H4 (cell line): ENCODE measurements around the gene DOCK1. TPM values are rescaled to one million over a fixed set of nuclear protein-coding genes. Genes with fewer than 3 reads are reported as not detected.

Experiments used
- DNase-seq: peaks from one replicate; pipeline ENCODE4 v3.0.0-alpha.2; 2015; ENCODE audit warnings: low spot score
- total RNA-seq: library from RNA; depleted of rRNA; stranded (reverse); fragments of >200 nt; shearing (Covaris generic); gene quantifications from 2 replicates; pipeline ENCODE4 v1.2.3, GENCODE V29; 2014

The DOCK1 gene
- total RNA-seq, 1 experiment from 2014 or later = 34.4 TPM

DNA sequence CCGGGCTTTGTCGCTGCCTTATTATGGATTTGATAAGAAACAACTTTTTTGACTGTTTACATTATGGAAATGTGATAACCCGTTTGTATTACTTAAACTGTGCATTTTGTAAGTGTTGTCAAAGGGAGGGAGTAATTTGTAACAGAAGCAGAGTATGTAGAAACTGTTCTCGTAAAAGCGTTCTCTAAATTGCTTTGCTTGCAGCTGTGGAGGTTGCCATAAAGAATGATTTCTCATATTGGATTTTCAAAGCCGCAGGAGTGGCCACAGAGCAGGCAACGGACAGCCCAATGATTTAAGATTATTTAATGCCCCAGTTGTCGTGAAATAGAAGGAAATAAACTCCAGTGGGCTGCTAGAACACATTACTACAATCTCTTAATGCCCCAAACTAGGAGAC is 405.2 kb downstream of the DOCK1 start:
- no peak for DNase-seq

DNA sequence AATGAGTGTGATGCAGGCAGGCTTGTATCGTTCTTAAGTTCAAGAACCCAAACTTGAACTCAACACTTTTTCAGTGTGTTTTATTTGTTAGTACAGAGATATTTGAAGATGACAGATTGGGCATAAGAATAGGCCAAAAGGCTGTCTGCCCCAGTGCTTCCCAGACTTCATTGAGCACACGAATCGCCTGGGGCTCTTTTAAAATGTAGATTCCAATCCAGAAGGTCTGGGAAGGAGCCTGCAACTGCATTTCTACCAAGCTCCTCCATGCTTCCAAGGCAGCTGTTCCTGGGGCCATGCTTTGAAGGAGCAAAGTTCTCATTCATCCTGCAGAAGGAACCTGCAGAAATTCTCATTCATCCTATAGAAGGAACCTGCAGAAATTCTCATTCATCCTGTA is 405.7 kb downstream of the DOCK1 start:
- no peak for DNase-seq

DNA sequence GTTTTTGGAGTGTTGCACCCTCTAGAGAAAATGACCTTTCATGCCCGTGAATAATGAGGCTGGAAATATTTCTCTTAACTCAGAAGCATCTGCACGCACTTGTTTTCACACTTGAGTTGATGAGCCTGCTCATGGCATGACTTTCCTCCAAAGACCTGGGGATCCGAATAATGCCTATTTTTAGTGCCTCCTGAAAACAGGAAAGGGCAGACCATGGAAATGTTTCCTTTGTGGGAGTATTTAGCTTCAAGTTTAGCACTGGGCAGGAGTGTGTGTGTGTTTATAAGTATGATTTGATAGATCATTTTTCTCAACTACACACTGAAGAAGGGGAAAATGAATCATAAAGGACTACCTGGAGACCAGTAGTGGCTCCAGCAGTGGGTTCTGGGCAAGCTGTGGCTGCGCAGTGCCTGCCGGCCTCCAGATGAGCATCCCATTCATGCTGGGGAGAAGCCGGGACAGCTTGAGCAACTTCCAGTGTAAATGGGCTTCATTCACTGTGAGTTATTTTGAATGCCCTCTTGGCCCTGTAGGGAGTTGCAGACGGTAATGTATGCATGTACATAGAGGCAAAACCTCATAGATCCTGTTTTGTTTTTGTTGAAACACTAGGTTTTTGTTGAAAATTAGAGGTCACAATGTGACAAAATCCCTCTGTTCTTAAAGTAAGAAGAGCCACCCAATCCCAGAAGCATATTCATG is 408.9 kb downstream of the DOCK1 start:
- DNase-seq = no peak

DNA sequence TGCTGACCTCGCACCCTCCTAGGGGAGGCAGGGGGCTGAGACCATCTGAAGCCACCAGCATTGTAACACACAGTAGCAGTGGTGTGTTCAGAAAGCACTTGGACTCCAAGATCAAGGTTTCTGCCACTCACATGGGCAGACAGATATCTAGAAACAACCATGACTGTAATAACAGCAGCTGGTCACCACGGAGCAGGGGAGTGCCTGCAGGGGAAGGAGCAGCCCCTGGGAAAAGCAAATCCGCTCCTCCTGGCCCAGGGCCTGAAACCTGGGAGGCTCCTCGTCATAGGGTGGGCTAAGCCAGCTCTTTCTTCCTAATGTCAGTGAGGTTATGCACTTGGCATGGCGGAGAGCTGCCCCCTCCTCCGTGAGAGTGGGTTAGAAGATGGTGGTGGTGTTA is 409.6 kb downstream of the DOCK1 start:
- DNase-seq = no peak

DNA sequence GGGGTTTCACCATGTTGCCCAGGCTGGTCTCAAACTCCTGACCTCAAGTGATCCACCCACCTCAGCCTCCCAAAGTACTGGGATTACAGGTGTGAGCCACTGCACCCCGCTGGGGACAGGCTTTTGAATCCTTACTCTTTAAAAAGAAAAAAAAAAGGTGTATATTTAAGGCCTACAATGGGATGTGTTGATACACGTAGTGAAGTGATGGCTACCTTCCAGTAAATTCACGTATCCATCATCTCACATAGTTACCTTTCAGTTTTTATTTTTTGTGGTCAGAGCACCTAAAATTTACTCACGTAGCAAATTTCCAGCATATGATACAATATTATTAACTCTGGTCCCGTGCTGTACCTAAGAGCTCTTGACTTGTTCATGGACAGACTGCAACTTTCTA is 410.7 kb downstream of the DOCK1 start:
- no peak for DNase-seq

DNA sequence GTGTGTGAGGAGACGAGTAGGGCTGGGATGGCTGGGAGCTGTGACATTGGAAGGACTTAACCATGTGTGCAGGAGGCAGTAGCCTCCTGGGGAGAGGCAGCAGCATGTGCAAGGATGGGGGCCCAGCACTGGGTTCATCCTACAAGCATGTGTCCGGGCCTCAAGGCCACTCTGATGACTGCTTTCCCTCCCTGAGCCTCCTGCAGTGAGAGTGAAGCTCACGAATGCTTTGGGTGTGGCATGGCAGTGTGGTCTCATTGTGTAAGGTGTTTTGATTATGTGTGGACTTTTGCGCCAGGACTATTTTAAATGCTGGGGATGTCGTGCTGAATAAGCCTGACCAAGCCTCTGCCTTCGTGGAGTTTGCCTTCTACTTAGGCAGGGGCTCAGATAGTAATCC is 413.2 kb downstream of the DOCK1 start:
- no peak for DNase-seq

DNA sequence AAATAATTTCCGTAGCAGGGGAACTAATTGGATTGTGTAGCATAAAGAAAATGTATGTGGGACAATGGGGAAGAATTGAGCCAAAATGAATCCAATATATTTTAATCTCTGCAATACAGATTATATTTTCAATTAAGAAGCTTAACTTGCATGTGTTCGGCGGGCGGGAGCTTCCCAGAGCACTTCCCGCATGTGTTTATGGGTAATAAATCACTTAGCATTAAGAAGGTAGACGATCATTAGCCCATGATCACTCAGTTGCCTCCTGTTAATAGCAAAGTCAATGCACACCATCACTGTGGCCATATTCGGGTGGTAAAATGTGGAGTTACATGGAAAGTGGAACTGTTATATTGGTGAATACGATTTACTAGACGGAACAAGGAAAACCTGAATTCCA is 414.0 kb downstream of the DOCK1 start:
- no peak for DNase-seq

DNA sequence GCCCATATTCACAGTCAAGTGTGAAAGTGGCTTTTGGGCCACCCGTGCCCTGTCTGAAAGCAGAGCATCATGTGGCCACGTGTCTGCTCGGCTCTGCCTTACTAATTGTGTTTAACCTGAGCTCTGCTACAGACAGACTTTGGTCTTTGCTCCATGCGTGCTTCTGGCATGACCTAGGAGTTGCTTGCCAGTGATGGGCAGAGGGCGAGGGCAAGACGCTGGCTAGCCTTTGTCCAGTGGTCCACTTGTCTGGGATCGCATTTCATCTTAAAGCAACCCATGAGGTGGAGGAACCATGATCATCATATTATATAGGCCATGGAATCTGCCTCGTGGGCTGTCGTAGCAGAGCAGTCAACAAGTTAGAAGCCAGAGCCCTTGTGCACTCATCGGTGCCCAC is 414.5 kb downstream of the DOCK1 start:
- no peak for DNase-seq

DNA sequence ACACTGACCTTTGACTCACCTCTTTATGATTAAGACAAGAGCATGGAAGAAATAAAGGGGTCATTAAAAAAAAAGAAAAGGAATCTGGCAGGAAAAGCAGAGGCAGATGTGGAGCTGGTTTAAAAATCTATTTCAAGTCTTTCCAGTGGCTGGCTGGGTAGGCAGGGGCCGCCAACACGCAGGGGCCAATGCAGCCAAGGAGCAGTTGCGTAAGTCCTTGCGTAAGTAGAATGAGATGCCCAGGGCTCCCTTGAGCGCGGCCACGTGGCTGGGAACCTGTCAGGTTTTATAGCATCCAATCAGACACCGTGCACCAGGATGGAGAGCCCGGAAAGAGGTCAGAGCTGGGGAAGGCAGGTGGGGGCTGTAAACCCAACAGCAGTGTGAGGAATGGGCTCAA is 414.9 kb downstream of the DOCK1 start:
- no peak for DNase-seq

DNA sequence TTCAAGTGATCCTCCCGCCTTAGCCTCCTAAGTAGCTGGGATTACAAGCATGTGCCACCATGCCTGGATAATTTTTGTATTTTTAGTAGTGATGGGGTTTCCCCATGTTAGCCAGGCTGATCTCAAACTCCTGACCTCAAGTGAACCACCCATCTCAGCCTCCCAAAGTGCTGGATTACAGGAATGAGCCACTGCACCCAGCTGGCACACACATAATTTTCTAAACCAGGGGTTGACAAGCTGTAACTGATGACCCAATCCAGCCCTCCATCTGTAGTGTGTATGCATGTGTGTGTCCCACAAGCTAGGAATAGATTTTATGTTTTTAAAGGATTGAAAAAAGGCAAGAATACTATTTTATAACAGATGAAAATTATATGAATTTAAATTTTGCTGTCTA is 417.1 kb downstream of the DOCK1 start:
- no peak for DNase-seq

DNA sequence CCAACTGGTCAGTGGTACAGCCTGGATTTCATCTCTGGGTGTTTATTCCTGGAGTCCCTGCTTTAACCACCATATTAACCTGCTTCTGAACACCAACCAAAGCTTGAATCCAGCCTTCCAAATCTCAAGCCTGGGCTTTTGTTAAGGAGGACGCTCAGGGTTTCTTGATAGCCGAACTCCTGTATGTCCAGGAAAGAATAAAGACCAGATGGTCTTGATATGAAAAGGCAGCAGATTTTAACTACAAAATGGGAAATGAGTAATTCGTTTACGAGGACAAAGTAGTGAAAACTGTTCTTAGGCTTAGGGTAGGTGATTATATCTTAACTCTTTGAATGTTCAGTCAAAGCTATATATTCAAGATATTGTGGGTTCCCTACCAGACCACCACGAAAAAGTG is 420.3 kb downstream of the DOCK1 start:
- DNase-seq = no peak

DNA sequence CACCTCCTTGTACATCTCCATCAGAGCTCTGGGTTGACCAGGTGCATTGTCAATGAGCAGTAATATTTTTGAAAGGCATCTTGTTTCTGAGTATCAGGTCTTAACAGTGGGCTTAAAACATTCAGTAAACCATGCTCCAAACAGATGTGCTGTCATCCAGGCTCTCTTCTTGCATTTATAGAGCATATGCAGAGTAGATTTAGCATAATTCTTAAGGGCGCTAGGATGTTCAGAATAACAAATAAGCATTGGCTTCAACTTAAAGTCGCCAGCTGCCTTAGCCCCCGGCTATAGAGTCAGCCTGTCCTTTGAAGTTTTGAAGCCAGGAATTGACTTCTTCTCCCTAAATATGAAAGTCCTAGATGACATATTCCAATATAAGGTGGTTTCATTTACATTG is 421.7 kb downstream of the DOCK1 start:
- no peak for DNase-seq

DNA sequence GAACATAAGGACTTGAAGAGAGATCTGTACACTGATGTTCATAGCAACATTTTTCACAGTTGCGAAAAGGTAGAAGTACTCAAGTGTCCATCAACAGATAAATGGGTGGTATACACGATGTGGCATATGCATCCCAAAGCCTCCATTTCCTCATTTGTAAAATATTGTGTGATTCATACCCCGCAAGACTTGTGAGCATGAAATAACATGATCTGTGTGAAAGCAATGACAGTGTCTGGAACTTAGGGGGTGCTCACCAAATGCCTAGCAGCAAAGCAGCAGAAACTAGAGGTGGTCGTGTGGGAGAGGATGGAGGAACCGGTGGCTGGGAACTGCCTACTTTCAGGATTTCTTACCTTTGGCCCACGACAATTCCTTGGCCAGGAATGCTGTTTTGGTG is 426.5 kb downstream of the DOCK1 start:
- no peak for DNase-seq

DNA sequence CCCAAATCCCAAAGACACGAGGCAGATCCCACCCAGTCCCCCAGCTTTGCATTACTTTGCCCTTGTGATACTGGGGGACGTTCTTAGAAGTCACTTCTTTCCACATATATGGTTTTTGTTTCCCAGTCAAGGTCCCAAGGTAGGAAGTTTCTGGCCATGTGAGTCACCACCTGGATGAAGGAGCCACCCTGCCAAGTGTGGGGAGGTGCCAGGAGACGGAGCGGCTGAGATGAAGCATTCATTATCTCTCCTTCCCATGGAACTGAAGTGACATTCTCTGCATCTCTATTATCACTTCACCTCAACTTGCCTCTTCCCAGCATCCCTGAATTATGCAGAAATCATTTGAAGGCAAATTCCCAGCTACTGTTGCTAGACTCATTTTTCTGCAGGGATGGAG is 427.4 kb downstream of the DOCK1 start:
- no peak for DNase-seq

DNA sequence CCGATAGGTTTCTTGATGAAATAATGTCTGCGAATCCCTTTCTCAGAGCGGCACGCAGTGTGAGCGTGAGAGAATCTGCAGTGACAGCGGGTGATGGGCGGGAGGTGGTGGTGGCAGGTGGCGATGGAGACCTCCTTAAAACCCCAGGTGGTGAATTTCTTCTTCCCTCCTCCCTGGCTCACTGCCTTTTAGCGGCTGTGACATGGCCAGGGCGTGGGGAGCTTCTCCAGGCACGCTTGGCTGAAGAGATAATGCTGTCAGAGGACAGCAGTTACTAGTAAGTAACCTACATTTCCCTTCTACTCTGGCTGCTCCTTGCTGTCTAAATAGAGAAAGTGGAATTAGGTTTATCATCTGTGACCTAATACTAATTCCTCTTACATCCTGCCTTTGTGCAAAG is 432.6 kb downstream of the DOCK1 start:
- no peak for DNase-seq

DNA sequence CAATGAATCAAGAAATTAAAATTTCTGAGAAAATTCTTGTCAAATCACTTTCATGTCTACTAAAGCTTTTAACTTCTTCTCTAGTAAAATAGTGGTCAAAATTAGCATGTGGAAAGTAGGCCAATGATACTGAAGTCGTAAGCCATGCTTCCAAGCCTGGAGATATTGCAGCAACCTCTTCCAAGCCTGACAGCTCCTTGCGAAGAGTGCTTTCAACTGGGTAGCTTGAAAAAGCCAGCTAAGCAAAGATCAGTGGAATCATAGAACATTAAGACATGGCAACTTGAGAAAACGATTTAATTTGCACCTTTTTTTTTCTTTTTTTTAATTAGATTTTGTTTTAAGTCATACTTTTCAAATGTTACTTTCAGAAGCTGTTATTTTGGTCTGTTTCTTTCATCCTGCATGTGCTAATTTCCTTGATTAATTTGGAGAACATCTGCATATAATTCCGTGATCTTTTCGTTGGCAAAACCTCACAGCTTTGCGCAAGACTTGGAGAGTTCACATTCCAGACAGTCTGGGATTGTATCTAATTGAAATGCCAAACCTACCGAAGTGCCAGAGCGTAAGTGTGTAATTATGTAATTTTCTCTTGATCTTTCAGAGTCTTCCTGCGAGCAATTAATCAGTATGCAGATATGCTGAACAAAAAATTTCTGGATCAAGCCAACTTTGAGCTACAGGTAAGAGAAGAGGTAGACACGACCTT is 433.3 kb downstream of the DOCK1 start:
- DNase-seq = no peak

DNA sequence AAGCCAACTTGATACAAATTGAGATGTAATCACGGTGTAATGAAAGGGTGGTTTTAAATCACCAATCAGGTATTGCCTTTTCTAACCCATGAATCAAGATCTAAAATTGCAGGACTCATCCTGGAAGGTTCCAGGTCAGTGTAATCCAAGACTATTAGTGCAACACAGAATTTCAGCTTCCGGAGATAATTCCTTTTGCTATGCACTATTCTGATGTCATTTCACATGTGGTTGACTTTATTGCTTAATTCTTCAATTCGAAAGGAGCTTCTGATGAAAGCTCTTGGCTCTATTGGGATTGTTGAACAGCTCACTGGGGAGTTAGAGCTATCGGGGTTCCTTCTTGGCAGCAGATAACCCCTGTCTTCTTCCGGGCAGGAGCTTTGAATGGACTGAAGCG is 438.6 kb downstream of the DOCK1 start:
- no peak for DNase-seq

DNA sequence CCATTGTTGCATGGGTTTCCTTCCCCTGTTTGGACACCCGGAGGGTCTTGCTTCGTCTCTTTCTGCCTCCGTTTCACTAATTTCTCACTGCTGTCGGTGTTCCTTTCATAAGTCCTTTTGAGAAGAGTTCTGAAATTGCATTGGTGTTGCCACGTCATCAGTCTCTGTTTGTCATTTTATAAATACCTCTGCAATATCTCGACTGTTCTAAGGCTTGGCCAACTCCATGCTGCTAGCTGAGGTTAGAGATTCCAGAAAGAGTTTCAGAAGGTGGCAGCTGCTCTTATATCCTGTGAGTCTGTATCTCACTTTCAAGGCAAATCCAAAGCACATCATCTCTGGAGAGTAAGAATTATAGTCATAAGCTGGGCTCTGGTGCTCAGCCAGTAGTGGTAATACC is 439.1 kb downstream of the DOCK1 start:
- DNase-seq = no peak

DNA sequence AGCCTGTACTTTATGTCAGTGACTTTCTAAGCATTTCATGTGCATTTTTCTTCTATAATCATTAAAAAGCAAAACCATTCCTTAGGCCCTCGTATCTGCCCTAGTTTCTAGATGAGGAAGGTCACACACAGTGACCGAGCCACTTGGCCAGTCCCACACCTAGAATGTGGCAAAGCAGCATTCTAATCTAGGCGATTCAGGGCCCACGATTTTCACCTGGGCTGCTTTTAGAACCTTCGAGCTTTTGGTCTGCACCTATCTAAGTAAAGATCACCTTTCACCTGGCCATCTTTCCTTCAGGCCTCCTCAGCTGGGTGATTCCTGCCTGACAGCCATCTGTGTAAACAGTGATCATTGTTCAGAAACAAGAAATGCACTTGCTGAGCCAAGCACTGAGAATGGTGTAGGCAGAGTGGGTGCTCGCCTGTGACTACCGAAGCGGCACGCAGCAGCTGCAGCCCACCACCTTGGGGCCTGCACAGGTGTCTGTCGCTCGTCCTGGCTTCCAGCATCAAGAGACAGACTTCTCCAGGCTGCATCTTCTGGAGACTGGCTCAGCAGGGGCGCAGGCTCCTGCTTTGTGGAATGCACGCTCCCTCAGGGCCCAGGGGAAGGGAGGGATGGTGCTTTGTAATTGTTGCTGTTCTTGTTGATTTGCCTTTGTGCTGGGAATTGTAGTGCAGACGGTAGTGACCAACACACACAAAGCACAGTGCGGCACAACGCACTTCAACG is 440.2 kb downstream of the DOCK1 start:
- no peak for DNase-seq

DNA sequence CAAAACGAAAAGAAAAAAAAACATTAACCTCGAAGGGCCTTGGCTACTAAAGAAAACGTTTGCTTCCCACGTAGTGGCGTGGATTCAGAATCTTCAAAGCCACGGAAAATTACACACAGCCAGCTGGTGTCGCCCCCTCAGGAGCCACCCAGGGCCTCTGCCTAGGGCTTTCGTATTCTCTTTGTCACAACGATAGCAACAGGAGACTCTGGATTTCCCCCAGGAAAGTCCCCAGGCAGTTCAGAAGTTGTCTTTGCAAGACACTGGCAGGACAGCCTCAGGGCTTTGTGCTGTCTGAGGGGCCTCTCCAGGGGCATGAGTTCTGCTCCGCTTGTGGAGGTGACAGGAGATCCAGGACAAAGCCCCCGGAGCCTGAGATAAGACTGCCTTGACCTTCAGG is 441.4 kb downstream of the DOCK1 start:
- DNase-seq = no peak

DNA sequence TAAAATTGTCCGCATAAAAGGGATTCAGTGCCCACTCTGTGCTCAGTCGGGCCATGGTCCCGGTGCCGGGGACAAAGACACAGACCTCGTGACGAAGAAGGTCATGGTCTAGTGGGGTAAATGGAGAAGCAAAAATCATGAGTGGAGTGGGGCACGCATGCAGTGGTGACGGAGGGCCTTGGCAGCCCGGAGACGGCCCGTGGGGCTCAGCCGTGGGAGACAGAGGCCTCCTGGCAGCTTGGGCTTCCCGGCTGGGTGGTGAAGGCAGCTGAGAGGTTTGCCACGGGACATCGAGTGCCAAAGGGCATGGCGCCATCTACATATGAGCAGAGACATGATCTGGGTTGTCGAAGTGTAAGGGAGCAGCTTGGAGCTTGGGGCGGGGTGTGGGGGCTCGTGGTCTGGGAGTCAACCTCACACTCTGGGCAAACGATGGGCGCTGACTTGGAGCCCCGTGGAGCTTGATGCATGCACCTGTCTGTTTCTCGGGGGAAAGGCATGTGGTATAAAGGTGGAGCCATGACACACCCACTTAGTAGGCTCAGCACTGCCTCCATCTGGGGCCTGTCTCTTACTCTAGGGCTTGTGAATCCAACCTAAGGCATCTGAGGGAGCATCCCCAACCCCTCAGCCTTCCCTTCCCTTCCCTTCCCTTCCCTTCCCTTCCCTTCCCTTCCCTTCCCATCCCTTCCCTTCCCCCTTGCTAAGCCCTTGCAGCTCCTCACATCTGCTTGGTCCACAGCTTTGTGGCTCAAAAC is 442.2 kb downstream of the DOCK1 start:
- DNase-seq = no peak

DNA sequence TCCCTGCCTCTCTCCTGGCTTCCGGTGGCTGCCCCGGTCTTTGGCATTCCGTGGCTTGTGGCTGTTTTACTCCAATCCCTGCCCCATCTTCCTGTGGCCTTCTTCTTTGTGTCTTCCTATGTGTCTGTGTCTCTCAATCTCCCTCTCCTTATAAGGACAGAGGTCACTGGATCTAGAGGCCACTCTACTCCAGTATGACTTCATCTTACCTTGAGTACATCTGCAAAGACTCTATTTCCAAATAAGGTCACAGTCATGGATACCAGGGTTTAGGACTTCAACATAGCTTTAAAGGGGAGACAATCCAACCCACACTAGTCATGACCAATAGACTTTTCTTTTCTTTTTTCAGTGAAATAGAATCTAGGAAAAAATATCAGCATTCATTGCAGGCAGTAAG is 444.5 kb downstream of the DOCK1 start:
- peak; percentile 12 for DNase-seq
